HepG2 (cell line): ENCODE results near the gene EDEM1. TPM values are rescaled to one million over a fixed set of nuclear protein-coding genes. Genes with fewer than 3 reads are reported as not detected.

Experiments used
- ARID3A ChIP-seq: IDR thresholded peaks from 2 replicates; pipeline ENCODE4 v1.6.1; 2012; ENCODE audit warnings: low read depth, low read length, improper control_type of control experiment
- BORCS8-MEF2B ChIP-seq: sonication (generic); formaldehyde crosslinking; IDR thresholded peaks from 2 replicates; pipeline ENCODE4 v1.8.0; 2022; ENCODE audit warnings: mild to moderate bottlenecking, missing genetic modification reagents
- CHD2 ChIP-seq: IDR thresholded peaks from 2 replicates; pipeline ENCODE4 v1.6.1; 2011; ENCODE audit warnings: low read depth, low read length, improper control_type of control experiment
- E2F5 ChIP-seq: sonication (generic); formaldehyde crosslinking; conservative IDR thresholded peaks from 2 replicates; pipeline ENCODE4 v1.4.0; 2020; ENCODE audit warnings: missing genetic modification reagents
- EP300 ChIP-seq, 3 experiments: sonication (generic) in 1 of 3; formaldehyde crosslinking in 1 of 3; IDR thresholded peaks; 2 replicates each; pipeline versions ENCODE4 v1.5.1 to v1.6.1; 2011 to 2020; ENCODE audit warnings: low read depth in 2 of 3, low read length in 2 of 3, borderline replicate concordance in 1 of 3, improper control_type of control experiment in 1 of 3, mild to moderate bottlenecking in 1 of 3, missing genetic modification reagents in 1 of 3, moderate library complexity in 1 of 3
- ESRRA ChIP-seq: sonication (generic); formaldehyde crosslinking; IDR thresholded peaks from 2 replicates; pipeline ENCODE4 v1.5.1; 2020; ENCODE audit warnings: mild to moderate bottlenecking, low read depth, missing genetic modification reagents
- KLF9 ChIP-seq: IDR thresholded peaks from 2 replicates; pipeline ENCODE4 v1.6.1; 2016; ENCODE audit warnings: low read depth
- MATR3 ChIP-seq: sonication (generic); formaldehyde crosslinking; IDR thresholded peaks from 2 replicates; pipeline ENCODE4 v1.4.0; 2020; ENCODE audit warnings: missing genetic modification reagents
- NKX3-1 ChIP-seq: sonication (generic); formaldehyde crosslinking; IDR thresholded peaks from 2 replicates; pipeline ENCODE4 v1.5.0; 2020; ENCODE audit warnings: missing genetic modification reagents
- PCBP1 ChIP-seq: fragments of 200-400 bp; formaldehyde crosslinking; IDR thresholded peaks from 2 replicates; pipeline ENCODE4 v1.6.1; 2017; ENCODE audit warnings: mild to moderate bottlenecking, low read depth, low read length, borderline replicate concordance
- PRMT3 ChIP-seq: sonication (generic); formaldehyde crosslinking; IDR thresholded peaks from 2 replicates; pipeline ENCODE4 v1.8.1; 2022; ENCODE audit warnings: low read depth, mild to moderate bottlenecking, moderate library complexity, missing genetic modification reagents, borderline replicate concordance
- RARG ChIP-seq: sonication (generic); formaldehyde crosslinking; IDR thresholded peaks from 2 replicates; pipeline ENCODE4 v1.4.0; 2020; ENCODE audit warnings: low read depth, mild to moderate bottlenecking, missing genetic modification reagents
- ZBTB3 ChIP-seq: sonication (generic); formaldehyde crosslinking; IDR thresholded peaks from 2 replicates; pipeline ENCODE4 v1.4.0; 2020; ENCODE audit warnings: low read depth, mild to moderate bottlenecking, moderate library complexity, missing genetic modification reagents, borderline replicate concordance
- ZNF296 ChIP-seq: sonication (generic); formaldehyde crosslinking; conservative IDR thresholded peaks from 2 replicates; pipeline ENCODE4 v1.5.0; 2020; ENCODE audit warnings: mild to moderate bottlenecking, missing genetic modification reagents
- ZNF335 ChIP-seq: sonication (generic); formaldehyde crosslinking; IDR thresholded peaks from 2 replicates; pipeline ENCODE4 v1.4.0; 2020; ENCODE audit warnings: missing genetic modification reagents
- ZNF350 ChIP-seq: sonication (generic); formaldehyde crosslinking; IDR thresholded peaks from 2 replicates; pipeline ENCODE4 v1.4.0; 2020; ENCODE audit warnings: mild to moderate bottlenecking, low read depth, missing genetic modification reagents, borderline replicate concordance
- ZNF496 ChIP-seq: sonication (generic); formaldehyde crosslinking; IDR thresholded peaks from 2 replicates; pipeline ENCODE4 v1.8.1; 2023; ENCODE audit warnings: mild to moderate bottlenecking, moderate library complexity, missing genetic modification reagents; ENCODE audit not compliant: insufficient replicate concordance
- ZNF598 ChIP-seq: sonication (generic); formaldehyde crosslinking; IDR thresholded peaks from 2 replicates; pipeline ENCODE4 v1.5.1; 2020; ENCODE audit warnings: mild to moderate bottlenecking, missing genetic modification reagents, borderline replicate concordance
- ZZZ3 ChIP-seq: sonication (generic); formaldehyde crosslinking; IDR thresholded peaks from 2 replicates; pipeline ENCODE4 v1.4.0; 2020; ENCODE audit warnings: missing genetic modification reagents, mild to moderate bottlenecking, borderline replicate concordance
- polyA plus RNA-seq, 8 experiments: library from polyadenylated mRNA; depleted of rRNA in 3 of 8; stranded (reverse) in 7 of 8; unstranded in 1 of 8; fragments of >200 nt; fragmentation: Illumina TruSeq in 4 of 8; extraction: Trizol in 4 of 8; gene quantifications; 2 replicates each; pipeline versions ENCODE4 v1.2.1 to v1.2.3, GENCODE V29; 2011 to 2016; ENCODE audit warnings: low read depth in 4 of 8, missing spikeins in 1 of 8, mixed read lengths in 1 of 8; ENCODE audit not compliant: insufficient read depth in 1 of 8
- total RNA-seq, 5 experiments: library from RNA; depleted of rRNA; stranded (reverse); fragments of >200 nt; fragmentation: Illumina TruSeq; extraction: Trizol; gene quantifications; 2 replicates each; pipeline ENCODE4 v1.2.3, GENCODE V29; 2016; ENCODE audit warnings: low read depth in 1 of 5
- TF ChIP-seq, protein P1 (sequence below): sonication (generic); formaldehyde crosslinking; IDR thresholded peaks from 2 replicates; pipeline ENCODE4 v1.4.0; 2020; ENCODE audit warnings: missing genetic modification reagents, borderline replicate concordance
- TF ChIP-seq, protein P2 (sequence below): sonication (generic); formaldehyde crosslinking; IDR thresholded peaks from 2 replicates; pipeline ENCODE4 v1.8.0; 2022; ENCODE audit warnings: missing genetic modification reagents, mild to moderate bottlenecking, moderate library complexity, borderline replicate concordance

EDEM1 gene
- total and polyA plus RNA-seq, 2 of the 13 experiments (the other 11 are each of a cell fraction or from before 2014, with no cell fraction given) = 13.8 to 25.8 TPM

DNA sequence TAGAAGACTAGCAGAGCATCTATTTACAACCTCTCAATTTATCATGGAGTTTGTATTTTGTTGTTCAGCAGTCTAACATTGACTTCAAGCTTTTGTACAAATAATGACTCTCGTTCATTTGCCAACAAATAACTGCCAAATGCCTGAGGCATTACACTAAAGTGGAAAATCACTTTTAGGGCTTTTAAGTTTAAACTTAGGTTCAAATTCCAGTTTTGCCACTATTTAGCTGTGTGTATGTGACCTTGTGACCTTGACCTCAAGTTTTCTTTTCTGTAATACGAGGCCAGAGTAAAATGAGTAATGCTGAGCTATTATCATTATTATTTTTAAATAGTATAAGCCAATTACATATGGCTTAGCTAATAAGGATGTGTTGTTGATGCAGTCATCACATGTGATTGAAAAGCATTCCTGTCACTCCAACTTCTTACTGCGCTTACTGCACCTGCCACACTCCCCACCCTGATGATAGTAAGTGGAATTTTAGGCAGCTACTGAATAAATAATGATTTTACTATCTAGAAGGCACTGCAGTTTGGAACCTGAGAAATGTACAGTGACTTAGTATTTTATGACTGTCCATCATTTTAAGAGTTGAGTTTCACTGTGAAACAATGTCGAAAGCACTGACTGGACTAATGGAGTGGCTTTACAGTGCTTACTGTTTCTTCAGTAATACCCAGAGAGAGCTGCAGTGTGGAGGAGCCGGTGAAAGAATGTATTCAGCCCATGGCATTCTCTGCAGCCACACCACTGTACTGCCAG is 49.1 kb upstream of the EDEM1 start (continued):
- TF ChIP-seq, protein P1, sequence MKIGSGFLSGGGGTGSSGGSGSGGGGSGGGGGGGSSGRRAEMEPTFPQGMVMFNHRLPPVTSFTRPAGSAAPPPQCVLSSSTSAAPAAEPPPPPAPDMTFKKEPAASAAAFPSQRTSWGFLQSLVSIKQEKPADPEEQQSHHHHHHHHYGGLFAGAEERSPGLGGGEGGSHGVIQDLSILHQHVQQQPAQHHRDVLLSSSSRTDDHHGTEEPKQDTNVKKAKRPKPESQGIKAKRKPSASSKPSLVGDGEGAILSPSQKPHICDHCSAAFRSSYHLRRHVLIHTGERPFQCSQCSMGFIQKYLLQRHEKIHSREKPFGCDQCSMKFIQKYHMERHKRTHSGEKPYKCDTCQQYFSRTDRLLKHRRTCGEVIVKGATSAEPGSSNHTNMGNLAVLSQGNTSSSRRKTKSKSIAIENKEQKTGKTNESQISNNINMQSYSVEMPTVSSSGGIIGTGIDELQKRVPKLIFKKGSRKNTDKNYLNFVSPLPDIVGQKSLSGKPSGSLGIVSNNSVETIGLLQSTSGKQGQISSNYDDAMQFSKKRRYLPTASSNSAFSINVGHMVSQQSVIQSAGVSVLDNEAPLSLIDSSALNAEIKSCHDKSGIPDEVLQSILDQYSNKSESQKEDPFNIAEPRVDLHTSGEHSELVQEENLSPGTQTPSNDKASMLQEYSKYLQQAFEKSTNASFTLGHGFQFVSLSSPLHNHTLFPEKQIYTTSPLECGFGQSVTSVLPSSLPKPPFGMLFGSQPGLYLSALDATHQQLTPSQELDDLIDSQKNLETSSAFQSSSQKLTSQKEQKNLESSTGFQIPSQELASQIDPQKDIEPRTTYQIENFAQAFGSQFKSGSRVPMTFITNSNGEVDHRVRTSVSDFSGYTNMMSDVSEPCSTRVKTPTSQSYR (CRISPR knock-in tag) = no peak
- no peak for TF ChIP-seq NKX3-1 (CRISPR knock-in tag)
- no peak for TF ChIP-seq ZNF496
- peak; percentile 77 for TF ChIP-seq ARID3A
- TF ChIP-seq ZNF335 (CRISPR knock-in tag) = no peak
- TF ChIP-seq MATR3 (CRISPR knock-in tag) = no peak
- TF ChIP-seq CHD2 = no peak
- peak; percentile 74 to 86; a peak in 3 of 4 replicates for TF ChIP-seq EP300 (IDR thresholded peaks at IDR 0.05; ENCODE audit: low read depth in 2 of 2, low read length in 2 of 2)
- TF ChIP-seq EP300 (CRISPR knock-in tag; IDR thresholded peaks at IDR 0.05; ENCODE audit: borderline replicate concordance) = no peak
- peak; percentile 87; the same call in 1 of the 2 replicates for TF ChIP-seq ESRRA (CRISPR knock-in tag)
- TF ChIP-seq PCBP1 = no peak
- no peak for TF ChIP-seq PRMT3 (CRISPR knock-in tag)
- no peak for TF ChIP-seq ZNF350 (CRISPR knock-in tag)
- no peak for TF ChIP-seq ZNF296 (CRISPR knock-in tag)
- no peak for TF ChIP-seq ZNF598 (CRISPR knock-in tag)
- TF ChIP-seq, protein P2, sequence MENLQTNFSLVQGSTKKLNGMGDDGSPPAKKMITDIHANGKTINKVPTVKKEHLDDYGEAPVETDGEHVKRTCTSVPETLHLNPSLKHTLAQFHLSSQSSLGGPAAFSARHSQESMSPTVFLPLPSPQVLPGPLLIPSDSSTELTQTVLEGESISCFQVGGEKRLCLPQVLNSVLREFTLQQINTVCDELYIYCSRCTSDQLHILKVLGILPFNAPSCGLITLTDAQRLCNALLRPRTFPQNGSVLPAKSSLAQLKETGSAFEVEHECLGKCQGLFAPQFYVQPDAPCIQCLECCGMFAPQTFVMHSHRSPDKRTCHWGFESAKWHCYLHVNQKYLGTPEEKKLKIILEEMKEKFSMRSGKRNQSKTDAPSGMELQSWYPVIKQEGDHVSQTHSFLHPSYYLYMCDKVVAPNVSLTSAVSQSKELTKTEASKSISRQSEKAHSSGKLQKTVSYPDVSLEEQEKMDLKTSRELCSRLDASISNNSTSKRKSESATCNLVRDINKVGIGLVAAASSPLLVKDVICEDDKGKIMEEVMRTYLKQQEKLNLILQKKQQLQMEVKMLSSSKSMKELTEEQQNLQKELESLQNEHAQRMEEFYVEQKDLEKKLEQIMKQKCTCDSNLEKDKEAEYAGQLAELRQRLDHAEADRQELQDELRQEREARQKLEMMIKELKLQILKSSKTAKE (CRISPR knock-in tag) = no peak
- no peak for TF ChIP-seq ZZZ3
- no peak for TF ChIP-seq E2F5 (CRISPR knock-in tag)
- TF ChIP-seq RARG (CRISPR knock-in tag) = no peak
- TF ChIP-seq KLF9 = no peak
- no peak for TF ChIP-seq ZBTB3 (CRISPR knock-in tag)
- TF ChIP-seq BORCS8-MEF2B (CRISPR knock-in tag) = no peak
